Astrocyte (in vitro differentiated cells and primary cell): Measurements from ENCODE around the gene OR52W1.

Experiments used
- CTCF ChIP-seq: IDR thresholded peaks from 2 replicates; pipeline ENCODE4 v1.5.1; 2011; ENCODE audit warnings: low read depth, mild to moderate bottlenecking, inconsistent platforms, low read length, moderate library complexity; ENCODE audit not compliant: insufficient read depth
- EZH2 ChIP-seq: IDR thresholded peaks from 2 replicates; pipeline ENCODE4 v1.6.1; 2012; ENCODE audit warnings: mild to moderate bottlenecking, low read length, inconsistent platforms; ENCODE audit not compliant: insufficient read depth

- TF ChIP-seq CTCF (no peak), EZH2 (no peak)
Measured at GRCh38 chr11:6175440-6175839, 23.6 kb upstream of the OR52W1 start.
